ENCODE data around the gene DCUN1D5. TPM values are rescaled to one million over a fixed set of nuclear protein-coding genes. Genes with fewer than 3 reads are reported as not detected.
A peak's percentile ranks its signal among the peaks of the same experiment; 100 is the strongest.

DCUN1D5 gene
- total RNA-seq, 1 experiment from 2014 or later = 68.3 TPM

DNA sequence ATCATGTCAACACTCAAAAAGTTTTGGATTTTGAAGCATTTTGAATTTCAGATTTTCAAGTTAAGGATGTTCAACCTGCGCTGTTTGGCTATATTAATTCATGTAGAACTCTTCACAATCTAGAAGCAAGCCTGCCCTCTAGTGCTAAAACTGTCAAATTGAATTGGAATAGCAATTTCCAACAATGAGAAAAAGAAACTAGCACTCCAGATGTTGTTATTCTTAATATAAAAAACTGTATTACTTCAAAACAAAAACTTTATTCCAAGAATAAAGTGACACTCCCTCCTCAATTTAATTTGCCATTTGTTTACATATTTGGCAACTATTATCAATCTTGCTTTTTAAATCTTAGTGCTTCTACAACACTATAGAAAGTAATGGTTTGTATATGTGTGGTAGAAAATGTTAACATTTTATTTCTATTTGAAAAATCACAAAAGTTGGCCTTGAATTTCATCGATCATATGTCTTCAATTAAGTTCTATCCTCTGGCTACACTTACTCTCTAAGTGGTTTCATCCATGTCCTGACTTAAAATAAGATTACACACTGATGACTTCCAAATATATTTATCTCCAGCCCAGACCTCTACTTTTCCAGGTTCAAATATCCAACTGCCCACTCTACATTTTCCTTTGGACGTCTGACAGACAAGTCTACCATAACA lies 36.6 kb downstream of the DCUN1D5 start:
- Histone ChIP-seq H3K27me3 (ENCODE audit: control insufficient read depth, insufficient read depth, low read length) (no peaks in the 10 kb centered on the region), H3K9me3 (ENCODE audit: control insufficient read depth, insufficient read depth, low read depth, low read length) (no peaks in the 10 kb centered on the region), H3K36me3 (ENCODE audit: control insufficient read depth, insufficient read depth, low read length) (peaks cover 17% of the 10 kb centered on the region), H3K27ac (ENCODE audit: low read length) (no peak overlapping the region), H3K4me3 (ENCODE audit: low read depth in 2 of 2, low read length in 2 of 2) (no peak overlapping the region), H3K4me1 (ENCODE audit: control insufficient read depth, insufficient read depth, low read length) (no peaks in the 10 kb centered on the region)
- TF ChIP-seq, protein P1, sequence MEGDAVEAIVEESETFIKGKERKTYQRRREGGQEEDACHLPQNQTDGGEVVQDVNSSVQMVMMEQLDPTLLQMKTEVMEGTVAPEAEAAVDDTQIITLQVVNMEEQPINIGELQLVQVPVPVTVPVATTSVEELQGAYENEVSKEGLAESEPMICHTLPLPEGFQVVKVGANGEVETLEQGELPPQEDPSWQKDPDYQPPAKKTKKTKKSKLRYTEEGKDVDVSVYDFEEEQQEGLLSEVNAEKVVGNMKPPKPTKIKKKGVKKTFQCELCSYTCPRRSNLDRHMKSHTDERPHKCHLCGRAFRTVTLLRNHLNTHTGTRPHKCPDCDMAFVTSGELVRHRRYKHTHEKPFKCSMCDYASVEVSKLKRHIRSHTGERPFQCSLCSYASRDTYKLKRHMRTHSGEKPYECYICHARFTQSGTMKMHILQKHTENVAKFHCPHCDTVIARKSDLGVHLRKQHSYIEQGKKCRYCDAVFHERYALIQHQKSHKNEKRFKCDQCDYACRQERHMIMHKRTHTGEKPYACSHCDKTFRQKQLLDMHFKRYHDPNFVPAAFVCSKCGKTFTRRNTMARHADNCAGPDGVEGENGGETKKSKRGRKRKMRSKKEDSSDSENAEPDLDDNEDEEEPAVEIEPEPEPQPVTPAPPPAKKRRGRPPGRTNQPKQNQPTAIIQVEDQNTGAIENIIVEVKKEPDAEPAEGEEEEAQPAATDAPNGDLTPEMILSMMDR (IDR thresholded peaks at IDR 0.05) = peak; percentile 73; the same call in 1 of the 2 replicates
- TF ChIP-seq SIN3A (IDR thresholded peaks at IDR 0.05; ENCODE audit: borderline replicate concordance, insufficient read depth, low read depth, low read length) = no peak
- BruUV-seq (replicated peaks) = no TSS peak
- POLR2A ChIA-PET = no interaction called here
- CTCF ChIA-PET = no interaction called here
- intact Hi-C loops (cut with micrococcal nuclease; ENCODE audit: unreplicated experiment) = loop anchor here (5.0 to 10.0 kb wide), 4 partner anchors 111 to 323 kb away; no protein-coding TSS in a partner anchor
- in situ Hi-C loops (cut with HindIII; ENCODE audit: low pct_unique_long_range_greater_than_20kb, low sequenced_read_pairs) = no loop called here
- peak; percentile 81; the same call in 1 of the 2 replicates for ATAC-seq
- peak; percentile 7 for DNase-seq (ENCODE audit: low read depth, low spot score)

DNA sequence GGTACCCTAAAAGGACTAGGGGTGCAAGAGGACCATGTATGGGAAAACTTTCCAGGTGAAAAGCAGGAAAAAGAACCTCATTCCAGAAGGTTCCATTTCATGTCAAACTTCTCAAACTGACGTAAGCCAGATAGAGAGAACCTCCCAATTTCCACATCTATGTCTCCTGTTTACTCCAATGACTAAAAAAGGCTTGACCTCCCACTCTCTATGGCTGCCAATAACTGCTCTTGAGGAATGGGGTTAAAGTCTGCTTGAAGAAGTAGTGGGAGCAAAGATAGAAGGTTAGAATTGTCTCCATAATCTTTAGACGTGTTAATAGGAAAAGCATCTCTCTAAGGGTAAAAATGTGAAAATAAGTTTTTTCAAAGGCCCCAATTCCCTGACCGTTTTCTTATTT lies 38.0 kb downstream of the DCUN1D5 start:
- peaks cover 7% of the 10 kb centered on the region; the same call in 1 of the 2 replicates for H3K36me3 ChIP-seq (ENCODE audit: control insufficient read depth, insufficient read depth, low read length)
- no peak overlapping the region for H3K4me3 ChIP-seq (ENCODE audit: low read depth in 2 of 2, low read length in 2 of 2)
- ATAC-seq (no peak), DNase-seq (ENCODE audit: low read depth, low spot score) (no peak)
- ChIA-PET POLR2A (no interaction called here), CTCF (no interaction called here)
- in situ Hi-C loops (cut with HindIII; ENCODE audit: low pct_unique_long_range_greater_than_20kb, low sequenced_read_pairs) = no loop called here
- intact Hi-C loops (cut with micrococcal nuclease; ENCODE audit: unreplicated experiment) = loop anchor here (10.0 kb wide), 1 partner anchor 109 kb away; no protein-coding TSS in a partner anchor
- TF ChIP-seq POLR2AphosphoS5 (IDR thresholded peaks at IDR 0.05; ENCODE audit: low read depth, low read length) (no peak), TCF7L2 (IDR thresholded peaks at IDR 0.05; ENCODE audit: low read depth, low read length) (no peak), SIN3A (IDR thresholded peaks at IDR 0.05; ENCODE audit: borderline replicate concordance, insufficient read depth, low read depth, low read length) (no peak)
- TF ChIP-seq, protein P2, sequence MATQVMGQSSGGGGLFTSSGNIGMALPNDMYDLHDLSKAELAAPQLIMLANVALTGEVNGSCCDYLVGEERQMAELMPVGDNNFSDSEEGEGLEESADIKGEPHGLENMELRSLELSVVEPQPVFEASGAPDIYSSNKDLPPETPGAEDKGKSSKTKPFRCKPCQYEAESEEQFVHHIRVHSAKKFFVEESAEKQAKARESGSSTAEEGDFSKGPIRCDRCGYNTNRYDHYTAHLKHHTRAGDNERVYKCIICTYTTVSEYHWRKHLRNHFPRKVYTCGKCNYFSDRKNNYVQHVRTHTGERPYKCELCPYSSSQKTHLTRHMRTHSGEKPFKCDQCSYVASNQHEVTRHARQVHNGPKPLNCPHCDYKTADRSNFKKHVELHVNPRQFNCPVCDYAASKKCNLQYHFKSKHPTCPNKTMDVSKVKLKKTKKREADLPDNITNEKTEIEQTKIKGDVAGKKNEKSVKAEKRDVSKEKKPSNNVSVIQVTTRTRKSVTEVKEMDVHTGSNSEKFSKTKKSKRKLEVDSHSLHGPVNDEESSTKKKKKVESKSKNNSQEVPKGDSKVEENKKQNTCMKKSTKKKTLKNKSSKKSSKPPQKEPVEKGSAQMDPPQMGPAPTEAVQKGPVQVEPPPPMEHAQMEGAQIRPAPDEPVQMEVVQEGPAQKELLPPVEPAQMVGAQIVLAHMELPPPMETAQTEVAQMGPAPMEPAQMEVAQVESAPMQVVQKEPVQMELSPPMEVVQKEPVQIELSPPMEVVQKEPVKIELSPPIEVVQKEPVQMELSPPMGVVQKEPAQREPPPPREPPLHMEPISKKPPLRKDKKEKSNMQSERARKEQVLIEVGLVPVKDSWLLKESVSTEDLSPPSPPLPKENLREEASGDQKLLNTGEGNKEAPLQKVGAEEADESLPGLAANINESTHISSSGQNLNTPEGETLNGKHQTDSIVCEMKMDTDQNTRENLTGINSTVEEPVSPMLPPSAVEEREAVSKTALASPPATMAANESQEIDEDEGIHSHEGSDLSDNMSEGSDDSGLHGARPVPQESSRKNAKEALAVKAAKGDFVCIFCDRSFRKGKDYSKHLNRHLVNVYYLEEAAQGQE (IDR thresholded peaks at IDR 0.05; ENCODE audit: insufficient read depth in 1 of 2, low read depth in 2 of 2, low read length in 1 of 2) = no peak
- TF ChIP-seq, protein P1 (IDR thresholded peaks at IDR 0.05) = no peak
- no peak overlapping the region for H3K27ac ChIP-seq (ENCODE audit: low read length)
- BruUV-seq (replicated peaks) = no TSS peak
- H3K4me1 ChIP-seq (ENCODE audit: control insufficient read depth, insufficient read depth, low read length) = no peaks in the 10 kb centered on the region
- H3K9me3 ChIP-seq (ENCODE audit: control insufficient read depth, insufficient read depth, low read depth, low read length) = no peaks in the 10 kb centered on the region
- H3K27me3 ChIP-seq (ENCODE audit: control insufficient read depth, insufficient read depth, low read length) = no peaks in the 10 kb centered on the region

Measured in Panc1 (cell line).